HepG2 (cell line): ENCODE measurements around the gene FBH1. TPM values are rescaled to one million over a fixed set of nuclear protein-coding genes. Genes with fewer than 3 reads are reported as not detected.

ENCODE experiments used
- ATAC-seq: fragments of 200-7000 bp; cut with Tn5 transposase; 3 replicates; pipeline ENCODE4 v1.9.1; 2020; ENCODE audit warnings: mild to moderate bottlenecking, moderate library complexity
- BruUV-seq: library from RNA; stranded (reverse); fragments of 400-500 nt; replicated peaks from 2 replicates; lab custom pipeline; 2021; lab: Mats Ljungman, UMichigan
- CTCF ChIA-PET: fragments of 300-600 bp; formaldehyde crosslinking; extraction: SDS; loops from one replicate; lab custom pipeline; 2021; ENCODE audit warnings: low total read pairs, inconsistent platforms, low intra/inter-chr PET ratio; lab: Yijun Ruan, JAX
- POLR2A ChIA-PET: fragments of 350-600 bp; sonication (Branson Sonifier 250); formaldehyde crosslinking; loops from one replicate; lab custom pipeline; 2020; ENCODE audit warnings: antibody characterized with exemption, inconsistent platforms; lab: Yijun Ruan, JAX
- DNase-seq: peaks from one replicate; pipeline ENCODE4 v3.0.0-alpha.2; 2015; ENCODE audit warnings: low spot score
- FAIRE-seq: peaks from 3 replicates; lab custom pipeline; 2011; peaks lifted over from hg19 to GRCh38; lab: Jason Lieb, UNC
- H2AFZ ChIP-seq: one replicate; pipeline ENCODE4 v1.6.1; 2011; ENCODE audit warnings: low read length, inconsistent platforms
- H3K27ac ChIP-seq: fragments of 300-600 bp; 3 replicates; pipeline ENCODE4 v1.8.0; 2011; ENCODE audit warnings: mixed run types, mild to moderate bottlenecking, mixed read lengths, low read length, inconsistent platforms; ENCODE audit not compliant: insufficient read depth; ENCODE audit errors: extremely low read length
- H3K27me3 ChIP-seq, 2 experiments: fragments of 200-600 bp in 1 of 2; 2 replicates in 1 of 2; 3 replicates in 1 of 2; pipeline versions ENCODE4 v1.6.0 to v1.8.0; 2011; ENCODE audit warnings: low read length in 2 of 2, mild to moderate bottlenecking in 2 of 2, moderate library complexity in 2 of 2, inconsistent platforms in 1 of 2; ENCODE audit not compliant: insufficient read depth in 2 of 2, control insufficient read depth in 1 of 2
- H3K36me3 ChIP-seq, 2 experiments: fragments of 200-600 bp in 1 of 2; replicated peaks in 1 of 2; 2 replicates in 1 of 2; 3 replicates in 1 of 2; pipeline versions ENCODE4 v1.5.1 to v1.8.0; 2011; ENCODE audit warnings: low read length in 2 of 2, inconsistent platforms in 1 of 2; ENCODE audit not compliant: insufficient read depth in 2 of 2, control insufficient read depth in 1 of 2
- H3K4me1 ChIP-seq: 2 replicates; pipeline ENCODE4 v1.5.1; 2012; ENCODE audit warnings: low read length, inconsistent platforms; ENCODE audit not compliant: insufficient read depth
- H3K4me2 ChIP-seq: 2 replicates; pipeline ENCODE4 v1.6.0; 2011; ENCODE audit warnings: low read depth, low read length, inconsistent platforms
- H3K4me3 ChIP-seq, 3 experiments: fragments of 200-600 bp in 1 of 3; sonication (generic), shearing (Covaris generic) in 1 of 3; replicated peaks in 1 of 3; 2 replicates each; pipeline ENCODE4 v1.5.1; 2011 to 2016; ENCODE audit warnings: low read length in 3 of 3, inconsistent platforms in 2 of 3, low read depth in 2 of 3, mild to moderate bottlenecking in 2 of 3, control low read depth in 1 of 3, mixed read lengths in 1 of 3; ENCODE audit not compliant: insufficient read depth in 1 of 3
- H3K79me2 ChIP-seq: one replicate; pipeline ENCODE4 v1.6.1; 2011; ENCODE audit warnings: low read length, inconsistent platforms; ENCODE audit not compliant: insufficient read depth
- H3K9ac ChIP-seq: 2 replicates; pipeline ENCODE4 v1.6.0; 2011; ENCODE audit warnings: mild to moderate bottlenecking, low read depth, low read length, inconsistent platforms; ENCODE audit not compliant: insufficient read depth
- H3K9me3 ChIP-seq: 2 replicates; pipeline ENCODE4 v1.5.1; 2012; ENCODE audit warnings: mild to moderate bottlenecking, low read length
- H4K20me1 ChIP-seq: 2 replicates; pipeline ENCODE4 v1.6.0; 2011; ENCODE audit warnings: inconsistent platforms, mild to moderate bottlenecking, low read length, moderate library complexity; ENCODE audit not compliant: insufficient read depth
- BCLAF1 ChIP-seq: fragments of 450-650 bp; IDR thresholded peaks from 2 replicates; pipeline ENCODE4 v1.6.1; 2017; ENCODE audit warnings: mild to moderate bottlenecking
- ELK4 ChIP-seq: sonication (generic); formaldehyde crosslinking; IDR thresholded peaks from 2 replicates; pipeline ENCODE4 v1.9.0; 2021; ENCODE audit warnings: missing genetic modification reagents, borderline replicate concordance
- MAF1 ChIP-seq: sonication (generic); formaldehyde crosslinking; IDR thresholded peaks from 2 replicates; pipeline ENCODE4 v1.5.0; 2020; ENCODE audit warnings: missing genetic modification reagents, borderline replicate concordance
- MED13 ChIP-seq: sonication (generic); formaldehyde crosslinking; IDR thresholded peaks from 2 replicates; pipeline ENCODE4 v1.5.0; 2020; ENCODE audit warnings: missing genetic modification reagents
- SPEN ChIP-seq: sonication (generic); formaldehyde crosslinking; IDR thresholded peaks from 2 replicates; pipeline ENCODE4 v1.5.1; 2020; ENCODE audit warnings: low read depth, mild to moderate bottlenecking, missing genetic modification reagents
- TEAD3 ChIP-seq: optimal IDR thresholded peaks from 2 replicates; pipeline ENCODE3; 2016; ENCODE audit warnings: borderline replicate concordance
- ZNF234 ChIP-seq: sonication (generic); formaldehyde crosslinking; conservative IDR thresholded peaks from 2 replicates; pipeline ENCODE4 v1.5.1; 2020; ENCODE audit warnings: mild to moderate bottlenecking, missing genetic modification reagents
- ZNF569 ChIP-seq: sonication (generic); formaldehyde crosslinking; IDR thresholded peaks from 2 replicates; pipeline ENCODE4 v1.5.0; 2020; ENCODE audit warnings: mild to moderate bottlenecking, missing genetic modification reagents, moderate library complexity, borderline replicate concordance
- ZNF615 ChIP-seq: sonication (generic); formaldehyde crosslinking; IDR thresholded peaks from 2 replicates; pipeline ENCODE4 v1.5.0; 2020; ENCODE audit warnings: mild to moderate bottlenecking, missing genetic modification reagents, borderline replicate concordance
- WGBS: methylation state at CpG from one replicate; pipeline ENCODE4 v1.1.6; 2017; ENCODE audit warnings: low lambda C conversion rate; 5-methylcytosine and 5-hydroxymethylcytosine counted together
- in situ Hi-C: cut with HindIII; loops from 2 replicates; pipeline ENCODE4 v1.10.0; 2017; ENCODE audit warnings: low pct_unique_long_range_greater_than_20kb; ENCODE audit not compliant: extremely low pct_ligation_motif_present
- intact Hi-C: fragments of 100-400 bp; cut with micrococcal nuclease; formaldehyde crosslinking; loops from one replicate; pipeline ENCODE4 v1.10.0; 2022; ENCODE audit not compliant: unreplicated experiment
- polyA plus RNA-seq, 8 experiments: library from polyadenylated mRNA; depleted of rRNA in 3 of 8; stranded (reverse) in 7 of 8; unstranded in 1 of 8; fragments of >200 nt; fragmentation: Illumina TruSeq in 4 of 8; extraction: Trizol in 4 of 8; gene quantifications; 2 replicates each; pipeline versions ENCODE4 v1.2.1 to v1.2.3, GENCODE V29; 2011 to 2016; ENCODE audit warnings: low read depth in 4 of 8, missing spikeins in 1 of 8, mixed read lengths in 1 of 8; ENCODE audit not compliant: insufficient read depth in 1 of 8
- total RNA-seq, 5 experiments: library from RNA; depleted of rRNA; stranded (reverse); fragments of >200 nt; fragmentation: Illumina TruSeq; extraction: Trizol; gene quantifications; 2 replicates each; pipeline ENCODE4 v1.2.3, GENCODE V29; 2016; ENCODE audit warnings: low read depth in 1 of 5

FBH1 gene
- total and polyA plus RNA-seq, 2 of the 13 experiments (the other 11 are each of a cell fraction or from before 2014, with no cell fraction given): 48.8 to 60.3 TPM

- TF ChIP-seq ZNF569 (CRISPR knock-in tag): no peak
- no peak for TF ChIP-seq MAF1 (CRISPR knock-in tag)
- TF ChIP-seq ZNF615 (CRISPR knock-in tag): no peak
- no peak for TF ChIP-seq ZNF234 (CRISPR knock-in tag)
- no peak for TF ChIP-seq ELK4
- TF ChIP-seq TEAD3 (CRISPR knock-in tag): no peak
- TF ChIP-seq SPEN (CRISPR knock-in tag): no peak
- no peak for TF ChIP-seq MED13 (CRISPR knock-in tag)
- TF ChIP-seq BCLAF1: no peak
- Histone ChIP-seq H3K36me3 (peaks cover 3 to 16% of the 10 kb centered on the region in 2 experiments; a peak in 4 of 5 replicates), H3K79me2 (no peaks in the 10 kb centered on the region), H2AFZ (peak overlapping the region; percentile 34), H3K4me3 (no peak overlapping the region), H4K20me1 (no peaks in the 10 kb centered on the region), H3K27me3 (peaks cover 5 to 28% of the 10 kb centered on the region in 2 experiments; a peak in 3 of 5 replicates), H3K9me3 (no peaks in the 10 kb centered on the region), H3K9ac (no peak overlapping the region), H3K4me1 (peaks cover 39% of the 10 kb centered on the region), H3K4me2 (peak overlapping the region; percentile 59), H3K27ac (no peak overlapping the region)
- no peak for DNase-seq
- ChIA-PET CTCF (no interaction called here), POLR2A (no interaction called here)
- peak; percentile 46 for ATAC-seq
- FAIRE-seq: no peak
- BruUV-seq: no TSS peak
- WGBS: 41% methylated on average over 7 of the region's 7 CpGs
- in situ Hi-C loops (no loop called here), intact Hi-C loops (loop anchor here (10.0 kb wide), 1 partner anchor 143 kb away; the partner anchor contains the start of gene RBM17)
Measured at GRCh38 chr10:5941579-5941978, 51.5 kb downstream of the FBH1 start.
